ENCODE data around the gene RIT1. TPM values are rescaled to one million over a fixed set of nuclear protein-coding genes. Genes with fewer than 3 reads are reported as not detected.

Gene RIT1, protein sequence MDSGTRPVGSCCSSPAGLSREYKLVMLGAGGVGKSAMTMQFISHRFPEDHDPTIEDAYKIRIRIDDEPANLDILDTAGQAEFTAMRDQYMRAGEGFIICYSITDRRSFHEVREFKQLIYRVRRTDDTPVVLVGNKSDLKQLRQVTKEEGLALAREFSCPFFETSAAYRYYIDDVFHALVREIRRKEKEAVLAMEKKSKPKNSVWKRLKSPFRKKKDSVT
- 17.8 to 24.8 TPM (median 21.8 TPM) in 5 replicates for total RNA-seq (2022; extraction: Qiagen RNA extraction; ENCODE audit: low read depth)

DNA sequence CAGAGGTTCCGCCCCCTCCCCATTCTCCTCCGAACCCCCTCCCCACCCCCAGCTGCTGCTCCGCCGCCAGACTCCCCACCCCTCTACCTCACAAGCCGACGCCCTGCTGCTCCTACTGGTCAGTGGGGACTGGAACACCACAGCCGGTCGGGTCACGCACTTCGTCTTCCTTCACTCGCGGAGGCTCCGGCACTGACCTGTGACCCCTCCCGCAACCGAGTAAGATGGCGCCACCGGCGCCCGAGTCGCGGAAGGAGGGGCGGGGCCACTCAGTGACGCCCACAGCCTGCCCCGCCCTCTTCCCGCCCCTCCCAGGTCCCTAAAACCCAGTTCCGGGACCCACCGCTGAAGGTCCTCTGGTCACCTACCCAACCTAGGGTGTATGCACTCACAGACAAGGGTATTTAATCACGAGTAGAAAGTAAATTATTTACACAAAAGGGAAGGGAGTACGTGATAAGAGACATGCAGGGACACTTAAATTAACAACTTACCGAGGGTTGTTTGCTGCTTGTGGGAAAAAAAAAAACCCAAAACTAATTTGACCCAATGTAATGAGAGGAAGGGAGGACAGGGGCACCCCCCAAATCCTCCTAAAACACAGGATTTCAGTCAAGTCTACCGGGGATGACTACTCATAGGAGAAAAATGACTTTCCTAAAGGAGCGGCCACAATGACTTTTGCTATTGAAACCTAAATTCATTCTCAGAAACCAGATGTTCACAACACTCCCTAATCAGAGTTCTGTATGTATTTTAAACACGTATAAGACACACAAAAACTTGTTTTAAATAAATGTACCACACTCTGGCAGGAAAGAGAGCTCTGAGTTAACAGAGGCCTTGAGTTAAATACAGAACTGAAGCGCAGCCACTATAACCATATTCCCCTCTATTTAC is at the start of gene RIT1:
Gene RIT1, minus strand, starts transcription at position 194 of the 900 bp plus-strand sequence. CDS start 588 bp downstream, outside the sequence.

DNA sequence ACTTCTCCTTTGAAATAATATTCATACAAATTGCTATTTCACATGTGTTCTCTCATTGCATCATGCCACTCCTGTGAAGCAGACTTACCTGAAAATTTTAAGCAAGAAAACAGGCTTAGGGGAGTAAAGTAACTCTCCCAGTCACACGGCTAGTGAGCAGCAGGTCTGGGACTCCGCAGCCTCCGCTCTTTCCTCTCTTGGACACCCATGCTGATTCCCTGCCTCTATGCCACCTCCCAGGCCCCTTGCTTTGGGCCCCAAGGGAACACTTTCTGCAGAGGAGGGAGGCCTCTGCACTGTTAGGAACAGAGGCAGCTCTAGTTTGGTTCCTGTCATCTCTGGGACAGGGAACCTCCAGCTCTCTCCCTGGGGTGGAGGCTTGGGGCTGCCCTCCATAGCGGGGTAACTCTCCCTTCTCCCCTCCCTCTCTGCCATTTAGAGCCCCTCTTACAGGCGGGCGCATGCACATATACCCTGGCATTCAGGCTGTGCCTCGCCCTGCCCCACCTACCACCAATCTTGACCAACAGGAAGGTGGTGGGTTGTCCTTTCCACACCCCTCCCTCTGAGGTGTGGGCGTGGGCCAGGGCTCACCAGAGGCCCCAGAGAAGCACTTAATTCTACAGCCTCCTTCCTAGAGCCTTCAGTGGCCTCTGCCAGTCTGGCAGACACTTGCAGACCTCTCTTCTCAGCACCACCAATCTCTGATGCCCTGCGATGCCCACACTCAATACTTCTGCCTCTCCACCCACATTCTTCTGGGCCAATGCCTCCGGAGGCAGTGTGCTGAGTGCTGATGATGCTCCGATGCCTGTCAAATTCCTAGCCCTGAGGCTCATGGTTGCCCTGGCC is 30.1 kb upstream of the RIT1 start, which contains the start of gene RXFP4:
Gene RXFP4, plus strand, starts transcription at position 646 of the 852 bp plus-strand sequence. Its CDS starts 72 bp downstream, at position 718.

DNA sequence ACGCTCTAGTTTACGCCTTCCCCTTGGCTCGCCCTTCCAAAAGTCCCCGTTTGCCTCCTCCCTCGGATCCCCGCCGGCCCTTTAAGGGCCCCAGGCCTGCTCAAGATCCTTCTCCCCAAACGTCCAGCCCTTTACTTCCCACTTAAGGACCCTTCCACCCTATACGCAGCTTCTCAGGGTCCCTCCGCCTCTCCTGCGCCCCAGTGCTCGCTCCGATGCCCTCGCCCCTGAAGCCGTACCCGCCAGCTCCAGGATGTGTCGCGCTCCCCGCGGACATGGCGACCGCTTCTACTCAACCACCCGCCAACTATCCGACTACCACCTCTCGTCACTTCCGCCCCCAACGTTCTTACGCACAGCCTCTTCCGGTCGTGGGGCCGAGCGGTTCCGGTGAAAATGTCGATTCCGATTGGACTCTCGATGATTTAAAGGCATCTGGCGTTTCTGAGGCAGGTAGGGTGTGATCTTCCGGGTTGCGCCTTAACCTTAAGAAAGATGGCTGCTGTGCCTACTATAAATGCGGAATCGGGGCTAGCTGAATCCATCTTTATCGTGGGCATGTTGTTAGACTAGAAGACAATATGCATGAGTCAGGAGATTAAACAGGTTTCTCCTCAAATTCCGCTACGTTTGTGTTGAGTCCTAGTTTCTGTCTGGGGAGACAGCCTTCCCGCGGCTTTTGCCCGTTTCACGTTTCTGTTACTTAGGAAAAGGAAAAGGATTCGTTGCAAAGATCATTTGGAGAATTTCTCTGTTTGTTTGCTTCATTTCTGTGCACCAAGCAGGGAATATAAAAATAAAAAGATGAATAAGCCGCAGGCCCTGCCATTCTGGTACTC is 23.2 kb upstream of the RIT1 start, which contains the start of gene KHDC4:
Gene KHDC4, minus strand, starts transcription at position 317 of the 839 bp plus-strand sequence. Its CDS starts 40 bp downstream, at position 277.

GRCh38 chr1:155859234-155859829 is 51.8 kb downstream of the RIT1 start, which contains the start of gene SYT11:
Gene SYT11, plus strand, starts transcription at chr1:155859567. Its CDS starts 195 bp downstream, at chr1:155859762.

DNA sequence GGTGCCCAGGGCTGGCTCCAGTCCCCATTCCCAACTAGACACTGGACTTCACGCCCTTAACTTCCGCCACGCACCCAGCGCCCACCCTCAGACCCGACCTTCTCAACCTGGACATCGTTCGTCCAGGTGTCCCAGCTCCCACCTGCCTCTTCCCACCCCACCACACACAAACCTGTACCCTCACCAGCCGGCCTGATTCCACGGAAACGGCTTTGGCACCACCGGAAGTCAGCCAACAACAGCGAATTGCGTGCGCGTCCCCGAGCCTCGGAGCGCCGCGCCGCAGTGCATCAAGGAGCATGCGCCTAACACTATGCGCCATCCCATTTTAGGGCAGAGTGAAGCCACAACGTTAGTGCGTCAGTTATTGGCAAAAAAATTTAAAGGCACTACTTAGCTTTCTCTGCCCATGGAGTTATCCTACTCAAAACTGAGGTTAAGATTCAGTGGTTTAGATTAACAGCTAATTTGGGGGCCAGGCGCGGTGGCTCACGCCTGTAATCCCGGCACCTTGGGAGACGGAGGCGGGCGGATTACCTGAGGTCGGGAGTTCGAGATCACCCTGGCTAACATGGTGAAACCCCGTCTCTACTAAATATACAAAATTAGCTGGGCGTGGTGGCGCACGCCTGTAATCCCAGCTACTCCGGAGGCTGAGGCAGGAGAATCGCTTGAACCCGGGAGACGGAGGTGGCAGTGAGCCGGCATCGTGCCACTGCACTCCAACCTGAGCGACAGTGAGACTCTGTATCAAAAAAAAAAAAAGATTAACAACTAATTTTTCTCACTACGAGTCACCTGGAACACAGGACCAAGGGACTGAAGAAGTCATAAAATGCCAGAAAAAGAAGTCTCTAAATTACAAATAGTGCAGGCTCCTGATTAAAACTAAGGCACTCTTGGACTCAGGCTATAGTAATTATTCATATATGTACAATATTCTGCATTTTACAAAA is 53.9 kb downstream of the RIT1 start, which contains the start of gene GON4L:
Gene GON4L, minus strand, starts transcription at position 240 of the 956 bp plus-strand sequence. CDS start 3,434 bp downstream, outside the sequence.

Other genes starting within 250 kb of the RIT1 start
- gene YY1AP1, start 222.6 kb downstream of the RIT1 start, total RNA-seq (2022; extraction: Qiagen RNA extraction; ENCODE audit: low read depth) = 42.3 to 48.3 TPM (median 46.4 TPM) in 5 replicates
- gene DAP3, start 222.3 kb downstream of the RIT1 start, total RNA-seq (2022; extraction: Qiagen RNA extraction; ENCODE audit: low read depth) = 111 to 150 TPM (median 113 TPM) in 5 replicates
- gene GON4L, start 54.1 kb downstream of the RIT1 start, total RNA-seq (2022; extraction: Qiagen RNA extraction; ENCODE audit: low read depth) = 14.6 to 16.5 TPM (median 15.5 TPM) in 5 replicates
- gene SYT11, start 51.8 kb downstream of the RIT1 start, total RNA-seq (2022; extraction: Qiagen RNA extraction; ENCODE audit: low read depth) = 0.93 to 1.3 TPM (median 1.2 TPM) in 5 replicates
- gene KHDC4, start 23.1 kb upstream of the RIT1 start, total RNA-seq (2022; extraction: Qiagen RNA extraction; ENCODE audit: low read depth) = 16.3 to 26.8 TPM (median 24.5 TPM) in 5 replicates
- not detected in 5 replicates for gene RXFP4, start 30.3 kb upstream of the RIT1 start, total RNA-seq (2022; extraction: Qiagen RNA extraction; ENCODE audit: low read depth)
- 29.2 to 44.4 TPM (median 37.7 TPM) in 5 replicates for gene ARHGEF2, start 67.2 kb upstream of the RIT1 start, total RNA-seq (2022; extraction: Qiagen RNA extraction; ENCODE audit: low read depth)
- gene SSR2, start 109.6 kb upstream of the RIT1 start, total RNA-seq (2022; extraction: Qiagen RNA extraction; ENCODE audit: low read depth) = 256 to 276 TPM (median 258 TPM) in 5 replicates
- gene UBQLN4, start 142.4 kb upstream of the RIT1 start, total RNA-seq (2022; extraction: Qiagen RNA extraction; ENCODE audit: low read depth) = 35.1 to 45.0 TPM (median 43.9 TPM) in 5 replicates
- gene LAMTOR2, start 143.4 kb upstream of the RIT1 start, total RNA-seq (2022; extraction: Qiagen RNA extraction; ENCODE audit: low read depth) = 133 to 163 TPM (median 154 TPM) in 5 replicates
- gene RAB25, start 149.8 kb upstream of the RIT1 start, total RNA-seq (2022; extraction: Qiagen RNA extraction; ENCODE audit: low read depth) = 0.29 to 0.62 TPM (median 0.38 TPM) in 3 of 5 replicates, not detected in the others
- 0.83 to 3.8 TPM (median 2.2 TPM) in 5 replicates for gene MEX3A, start 171.1 kb upstream of the RIT1 start, total RNA-seq (2022; extraction: Qiagen RNA extraction; ENCODE audit: low read depth)
- gene LMNA, start 203.4 kb upstream of the RIT1 start, total RNA-seq (2022; extraction: Qiagen RNA extraction; ENCODE audit: low read depth) = 487 to 742 TPM (median 732 TPM) in 5 replicates
- gene SEMA4A, start 242.2 kb upstream of the RIT1 start, total RNA-seq (2022; extraction: Qiagen RNA extraction; ENCODE audit: low read depth) = 0.26 to 0.46 TPM (median 0.42 TPM) in 5 replicates

All from A549 treated with ZK216348 at 1 μM for 4 hours (cell line).